CD14-positive monocyte (primary cell): Measurements from ENCODE around the gene OPRM1. TPM values are rescaled to one million over a fixed set of nuclear protein-coding genes. Genes with fewer than 3 reads are reported as not detected.

ENCODE experiments used
- DNase-seq, 3 donors: peaks; one replicate each; pipeline ENCODE4 v3.0.0-alpha.2; 2011 to 2022
- H2AFZ ChIP-seq: 2 replicates; pipeline ENCODE4 v1.6.0; 2012; ENCODE audit warnings: mild to moderate bottlenecking, low read depth, low read length, inconsistent platforms; ENCODE audit not compliant: insufficient read depth, poor library complexity, severe bottlenecking
- H3K27ac ChIP-seq, 2 donors: 1 replicate in 1 of 2; 2 replicates in 1 of 2; pipeline ENCODE4 v1.5.1; 2012 to 2013; ENCODE audit warnings: low read length in 2 of 2, control low read depth in 1 of 2, inconsistent platforms in 1 of 2, low read depth in 1 of 2, mild to moderate bottlenecking in 1 of 2
- H3K27me3 ChIP-seq, 2 donors: one replicate each; pipeline versions ENCODE4 v1.6.0 to v1.6.1; 2011 to 2013; ENCODE audit warnings: low read length in 2 of 2; ENCODE audit not compliant: control insufficient read depth in 2 of 2, insufficient read depth in 2 of 2
- H3K36me3 ChIP-seq, 2 donors: replicated peaks in 1 of 2; 1 replicate in 1 of 2; 2 replicates in 1 of 2; pipeline versions ENCODE4 v1.5.1 to v1.6.1; 2012 to 2013; ENCODE audit warnings: low read length in 2 of 2, control low read depth in 1 of 2, inconsistent platforms in 1 of 2, mild to moderate bottlenecking in 1 of 2; ENCODE audit not compliant: insufficient read depth in 2 of 2, control insufficient read depth in 1 of 2
- H3K4me1 ChIP-seq, 2 donors: 1 replicate in 1 of 2; 2 replicates in 1 of 2; pipeline versions ENCODE4 v1.5.1 to v1.6.1; 2012 to 2013; ENCODE audit warnings: low read length in 2 of 2, control low read depth in 1 of 2, inconsistent platforms in 1 of 2, mild to moderate bottlenecking in 1 of 2, moderate library complexity in 1 of 2; ENCODE audit not compliant: insufficient read depth in 2 of 2, control insufficient read depth in 1 of 2
- H3K4me2 ChIP-seq: replicated peaks from 2 replicates; pipeline ENCODE3; 2012; ENCODE audit warnings: low read length, moderate library complexity, mild to moderate bottlenecking; ENCODE audit not compliant: poor library complexity, severe bottlenecking; ENCODE audit errors: extremely low read depth
- H3K4me3 ChIP-seq, 3 experiments: fragments of 200-600 bp in 1 of 3; sonication (generic) in 1 of 3; replicated peaks in 1 of 3; 1 replicate in 2 of 3; 2 replicates in 1 of 3; pipeline ENCODE4 v1.5.1; 2011 to 2013; ENCODE audit warnings: low read length in 3 of 3, mild to moderate bottlenecking in 3 of 3, control low read depth in 2 of 3, low read depth in 2 of 3, inconsistent platforms in 1 of 3, moderate library complexity in 1 of 3
- H3K79me2 ChIP-seq: 2 replicates; pipeline ENCODE4 v1.6.0; 2012; ENCODE audit warnings: mild to moderate bottlenecking, control low read depth, inconsistent platforms, low read length, moderate library complexity; ENCODE audit not compliant: insufficient read depth
- H3K9ac ChIP-seq: 2 replicates; pipeline ENCODE4 v1.6.0; 2017; ENCODE audit warnings: low read length, mild to moderate bottlenecking; ENCODE audit not compliant: insufficient read depth, poor library complexity, severe bottlenecking
- H3K9me3 ChIP-seq, 2 donors: replicated peaks in 1 of 2; 1 replicate in 1 of 2; 2 replicates in 1 of 2; pipeline versions ENCODE4 v1.5.1 to v1.6.1; 2012 to 2013; ENCODE audit warnings: low read length in 2 of 2, control low read depth in 1 of 2; ENCODE audit not compliant: control insufficient read depth in 1 of 2, insufficient read depth in 1 of 2
- H4K20me1 ChIP-seq: 2 replicates; pipeline ENCODE4 v1.6.0; 2012; ENCODE audit warnings: mild to moderate bottlenecking, low read length, control low read depth, moderate library complexity; ENCODE audit not compliant: insufficient read depth
- H3K27ac Mint-ChIP-seq, 7 donors: one replicate each; pipeline ENCODE4 v1.8.0; 2020; ENCODE audit warnings: mild to moderate bottlenecking in 7 of 7, mixed read lengths in 7 of 7, moderate library complexity in 6 of 7, inconsistent platforms in 2 of 7
- H3K27me3 Mint-ChIP-seq, 3 donors: one replicate each; pipeline ENCODE4 v1.8.0; 2021 to 2022; ENCODE audit warnings: low read depth in 3 of 3, mild to moderate bottlenecking in 3 of 3, mixed read lengths in 3 of 3, moderate library complexity in 3 of 3, inconsistent platforms in 1 of 3
- H3K36me3 Mint-ChIP-seq, 2 donors: one replicate each; pipeline ENCODE4 v1.8.0; 2020; ENCODE audit warnings: mixed read lengths in 2 of 2, inconsistent platforms in 1 of 2, mild to moderate bottlenecking in 1 of 2
- H3K4me1 Mint-ChIP-seq: one replicate; pipeline ENCODE4 v1.8.0; 2020; ENCODE audit warnings: mild to moderate bottlenecking, mixed read lengths
- H3K4me3 Mint-ChIP-seq, 2 donors: one replicate each; pipeline ENCODE4 v1.8.0; 2020; ENCODE audit warnings: mild to moderate bottlenecking in 2 of 2, mixed read lengths in 2 of 2, moderate library complexity in 1 of 2
- H3K9me3 Mint-ChIP-seq, 7 donors: one replicate each; pipeline ENCODE4 v1.8.0; 2020 to 2022; ENCODE audit warnings: mixed read lengths in 7 of 7, mild to moderate bottlenecking in 6 of 7, moderate library complexity in 6 of 7, inconsistent platforms in 2 of 7
- CTCF ChIP-seq: fragments of 200-600 bp; IDR thresholded peaks from one replicate; pipeline ENCODE4 v1.8.0; 2022; ENCODE audit warnings: antibody characterized with exemption, mild to moderate bottlenecking
- WGBS: methylation state at CpG from one replicate; pipeline ENCODE4 v1.1.5; 2013; ENCODE audit warnings: missing lambda C conversion rate; ENCODE audit not compliant: insufficient coverage; 5-methylcytosine and 5-hydroxymethylcytosine counted together
- intact Hi-C, 2 donors: fragments of 100-400 bp; cut with micrococcal nuclease; formaldehyde crosslinking; loops; one replicate each; pipeline versions ENCODE4 v1.15.0 to v1.15.1; 2023
- polyA plus RNA-seq, 3 donors: library from polyadenylated mRNA; depleted of rRNA in 1 of 3; unstranded in 2 of 3; stranded (reverse) in 1 of 3; fragments of 300-500 nt in 2 of 3; fragments of >200 nt in 1 of 3; fragmentation: Illumina TruSeq in 2 of 3; gene quantifications; 1 replicate in 2 of 3; 2 replicates in 1 of 3; pipeline ENCODE4 v1.2.3, GENCODE V29; 2012 to 2021

OPRM1 gene
- polyA plus RNA-seq, 3 donors, result not detected

GRCh38 chr6:154234019-154234772 is 195.2 kb downstream of the OPRM1 start:
- Mint-ChIP-seq H3K27ac (peak overlapping the region; percentile 35 to 87 (median 82)), H3K4me3 (peak overlapping the region in 1 of 2 donors; percentile 63), H3K27me3 (peaks cover 0 to 2% (median 0%) of the 10 kb centered on the region in 3 donors), H3K4me1 (peaks cover 34% of the 10 kb centered on the region), H3K9me3 (peaks cover 0 to 2% (median 0%) of the 10 kb centered on the region in 7 donors), H3K36me3 (peaks cover 25 to 53% of the 10 kb centered on the region in 2 donors)
- Histone ChIP-seq H3K4me2 (peak overlapping the region; percentile 55), H3K9ac (no peak overlapping the region), H3K4me1 (peaks cover 20 to 38% of the 10 kb centered on the region in 2 donors), H3K4me3 (peak overlapping the region in 1 of 3 experiments; percentile 33), H3K79me2 (peaks cover 43% of the 10 kb centered on the region), H4K20me1 (peaks cover 48% of the 10 kb centered on the region), H2AFZ (no peak overlapping the region), H3K27me3 (no peaks in the 10 kb centered on the region), H3K36me3 (peaks cover 5 to 51% of the 10 kb centered on the region in 2 donors), H3K27ac (peak overlapping the region; percentile 7 to 67), H3K9me3 (no peaks in the 10 kb centered on the region)
- no peak for TF ChIP-seq CTCF
- DNase-seq, result peak; percentile 43 to 53 (median 45)
- 0% methylated on average over 3 of the region's 4 CpGs for WGBS
- intact Hi-C loops, result no loop called here

- H3K27ac Mint-ChIP-seq, result no peak overlapping the region
- H3K4me3 ChIP-seq, result no peak overlapping the region
Measured at GRCh38 chr6:154236646-154237301, 197.7 kb downstream of the OPRM1 start.

More at GRCh38 chr6:154236646-154237301, 197.7 kb downstream of the OPRM1 start:
- Histone ChIP-seq H3K27ac (no peak overlapping the region), H3K4me2 (no peak overlapping the region), H2AFZ (no peak overlapping the region), H3K79me2 (peaks cover 46% of the 10 kb centered on the region), H3K9me3 (no peaks in the 10 kb centered on the region), H3K9ac (no peak overlapping the region), H3K36me3 (peaks cover 8 to 50% of the 10 kb centered on the region in 2 donors), H4K20me1 (peaks cover 57% of the 10 kb centered on the region), H3K27me3 (no peaks in the 10 kb centered on the region), H3K4me1 (peaks cover 18 to 28% of the 10 kb centered on the region in 2 donors)
- TF ChIP-seq CTCF, result no peak
- Mint-ChIP-seq H3K4me3 (no peak overlapping the region), H3K9me3 (no peaks in the 10 kb centered on the region), H3K36me3 (peaks cover 32 to 64% of the 10 kb centered on the region in 2 donors), H3K27me3 (peaks cover 0 to 2% (median 0%) of the 10 kb centered on the region in 3 donors), H3K4me1 (peaks cover 27% of the 10 kb centered on the region)
- WGBS, result 100% methylated on average over 2 of the region's 4 CpGs
- intact Hi-C loops, result no loop called here
- DNase-seq, result no peak
